ENCODE measurements around the gene SLTM. TPM values are rescaled to one million over a fixed set of nuclear protein-coding genes. Genes with fewer than 3 reads are reported as not detected.
A peak's percentile ranks its signal among the peaks of the same experiment; 100 is the strongest.

SLTM gene
- 131 and 134 TPM in 2 replicates for polyA plus RNA-seq (2013)

DNA sequence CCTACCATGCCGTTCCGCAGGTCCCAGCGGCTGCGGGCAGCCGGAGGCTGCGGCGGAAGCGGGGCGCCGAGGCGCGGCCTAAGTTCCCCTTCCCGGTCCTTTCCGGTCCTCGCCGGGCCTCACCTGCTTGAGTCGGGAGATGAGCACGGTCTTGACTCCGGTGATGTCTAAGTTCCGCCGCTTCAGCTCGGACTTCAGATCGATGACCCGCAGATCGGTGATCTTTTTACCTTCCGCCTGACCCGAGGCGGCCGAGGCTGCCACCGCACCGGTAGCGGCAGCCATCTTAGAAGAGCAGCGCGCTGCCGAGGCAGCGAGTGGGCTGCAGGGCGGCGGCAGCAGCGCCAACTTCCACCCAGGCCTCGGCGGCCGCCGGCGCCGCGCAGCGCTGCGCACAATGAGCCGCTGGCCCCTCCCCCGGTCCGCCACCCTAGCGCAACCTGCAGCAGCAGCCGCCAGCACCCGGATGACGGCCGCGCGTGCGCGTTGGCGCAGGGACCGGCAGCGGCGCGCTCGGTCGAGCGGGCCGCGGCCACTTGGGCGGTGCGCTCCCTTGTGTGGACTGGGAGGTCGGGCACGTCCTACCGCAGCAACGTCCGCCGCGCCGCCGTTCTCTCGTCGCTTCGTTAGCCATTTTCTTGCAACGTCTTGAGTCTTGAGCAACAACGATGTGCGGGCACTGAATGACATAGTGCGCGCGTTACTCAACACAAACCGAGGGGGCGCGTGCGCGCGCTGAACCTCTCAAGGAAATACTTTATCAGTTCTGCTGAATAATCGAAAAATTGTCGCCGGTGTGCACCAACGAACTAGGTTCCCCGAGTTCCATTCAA lies at the start of gene SLTM:
Gene SLTM, minus strand, starts transcription at position 399 of the 833 bp plus-strand sequence. Its CDS starts 114 bp downstream, at position 285.
- Histone ChIP-seq H2BK12ac (ENCODE audit: low read length) (no peak within 1 kb of the TSS), H3K27ac (ENCODE audit: low read depth, low read length) (peak within 1 kb of the TSS; percentile 98), H3K9me3 (ENCODE audit: insufficient read depth, low read depth, low read length) (no peaks in the 10 kb centered on the region), H3K79me2 (ENCODE audit: control insufficient read depth, insufficient read depth, low read length, poor library complexity) (peaks cover 14% of the 10 kb centered on the region), H3K14ac (ENCODE audit: low read length) (peak within 1 kb of the TSS; percentile 93), H3K27me3 (ENCODE audit: insufficient read depth, low read length) (no peaks in the 10 kb centered on the region), H3K18ac (ENCODE audit: low read length) (peak within 1 kb of the TSS; percentile 90), H3K4me3 (ENCODE audit: low read depth, low read length) (peak within 1 kb of the TSS; percentile 90), H4K12ac (ENCODE audit: low read depth, low read length) (peak within 1 kb of the TSS; percentile 73), H3K4me2 (ENCODE audit: low read length) (peak within 1 kb of the TSS; percentile 72), H2BK5ac (ENCODE audit: low read depth, low read length, poor library complexity) (peak within 1 kb of the TSS; percentile 95), H3K4me1 (ENCODE audit: control insufficient read depth in 1 of 2, insufficient read depth in 2 of 2, low read length in 2 of 2) (no peaks in the 10 kb centered on the region), H2BK120ac (ENCODE audit: insufficient read depth, low read length, poor library complexity) (peak within 1 kb of the TSS; percentile 59), H3K79me1 (ENCODE audit: low read length) (peaks cover 14% of the 10 kb centered on the region), H3K9ac (ENCODE audit: low read length) (peak within 1 kb of the TSS; percentile 85), H3K4ac (ENCODE audit: low read depth, low read length) (peak within 1 kb of the TSS; percentile 66), H2AFZ (ENCODE audit: insufficient read depth, low read length, poor library complexity) (peak within 1 kb of the TSS; percentile 89), H4K91ac (ENCODE audit: low read depth, low read length) (peak within 1 kb of the TSS; percentile 95), H4K8ac (ENCODE audit: low read depth, low read length) (peak within 1 kb of the TSS; percentile 84), H3K23ac (ENCODE audit: low read length) (no peak within 1 kb of the TSS), H2AK5ac (ENCODE audit: low read length) (peak within 1 kb of the TSS; percentile 55), H3K36me3 (ENCODE audit: control insufficient read depth in 1 of 2, insufficient read depth in 2 of 2, low read length in 2 of 2) (peaks cover 3 to 8% of the 10 kb centered on the region in 2 experiments)
- WGBS (ENCODE audit: extremely low coverage, insufficient coverage, insufficient read length), result no CpG with 5 or more reads among the region's 101 CpGs
- peak; percentile 96 to 98 for DNase-seq

DNA sequence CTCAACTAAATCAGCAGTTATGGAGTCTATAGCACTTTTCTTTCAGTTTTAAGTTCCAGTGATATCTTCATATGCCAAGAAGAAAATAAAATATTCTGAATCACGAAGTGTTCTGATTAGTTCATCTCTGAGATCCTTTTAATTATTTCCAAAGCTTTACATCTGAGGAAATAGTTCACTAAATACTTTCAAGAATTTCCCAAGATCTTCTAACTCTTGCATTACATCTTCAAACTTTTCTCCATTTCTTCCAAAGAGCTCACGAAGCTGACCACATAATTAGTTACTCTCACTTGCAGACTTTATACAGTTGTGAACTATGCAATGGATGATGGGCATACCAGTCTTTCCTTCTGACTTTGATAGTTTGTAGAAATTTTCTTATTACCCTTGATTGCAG lies 49.8 kb upstream of the SLTM start:
- Histone ChIP-seq H3K79me2 (ENCODE audit: control insufficient read depth, insufficient read depth, low read length, poor library complexity) (peaks cover 5% of the 10 kb centered on the region), H3K18ac (ENCODE audit: low read length) (no peak overlapping the region), H4K8ac (ENCODE audit: low read depth, low read length) (no peak overlapping the region), H3K4me2 (ENCODE audit: low read length) (no peak overlapping the region), H4K91ac (ENCODE audit: low read depth, low read length) (no peak overlapping the region), H2AFZ (ENCODE audit: insufficient read depth, low read length, poor library complexity) (no peak overlapping the region), H3K4ac (ENCODE audit: low read depth, low read length) (no peak overlapping the region), H3K4me3 (ENCODE audit: low read depth, low read length) (no peak overlapping the region), H3K27ac (ENCODE audit: low read depth, low read length) (no peak overlapping the region), H2AK5ac (ENCODE audit: low read length) (no peak overlapping the region), H2BK120ac (ENCODE audit: insufficient read depth, low read length, poor library complexity) (no peak overlapping the region), H3K27me3 (ENCODE audit: insufficient read depth, low read length) (no peaks in the 10 kb centered on the region), H4K12ac (ENCODE audit: low read depth, low read length) (no peak overlapping the region), H3K4me1 (ENCODE audit: control insufficient read depth in 1 of 2, insufficient read depth in 2 of 2, low read length in 2 of 2) (no peaks in the 10 kb centered on the region), H3K23ac (ENCODE audit: low read length) (no peak overlapping the region), H3K36me3 (ENCODE audit: control insufficient read depth in 1 of 2, insufficient read depth in 2 of 2, low read length in 2 of 2) (no peaks in the 10 kb centered on the region), H2BK5ac (ENCODE audit: low read depth, low read length, poor library complexity) (no peak overlapping the region), H3K79me1 (ENCODE audit: low read length) (peaks cover 9% of the 10 kb centered on the region), H3K14ac (ENCODE audit: low read length) (no peak overlapping the region), H3K9ac (ENCODE audit: low read length) (no peak overlapping the region), H3K9me3 (ENCODE audit: insufficient read depth, low read depth, low read length) (peaks cover 2% of the 10 kb centered on the region), H2BK12ac (ENCODE audit: low read length) (no peak overlapping the region)
- no CpG with 5 or more reads among the region's 2 CpGs for WGBS (ENCODE audit: extremely low coverage, insufficient coverage, insufficient read length)
- DNase-seq, result no peak

- H2BK120ac ChIP-seq (ENCODE audit: insufficient read depth, low read length, poor library complexity), result no peak overlapping the region
- H4K8ac ChIP-seq (ENCODE audit: low read depth, low read length), result no peak overlapping the region
- no peak overlapping the region for H3K4me2 ChIP-seq (ENCODE audit: low read length)
- no peak overlapping the region for H2AK5ac ChIP-seq (ENCODE audit: low read length)
- no peak overlapping the region for H3K14ac ChIP-seq (ENCODE audit: low read length)
- no peaks in the 10 kb centered on the region for H3K36me3 ChIP-seq (ENCODE audit: control insufficient read depth in 1 of 2, insufficient read depth in 2 of 2, low read length in 2 of 2)
- no peaks in the 10 kb centered on the region for H3K27me3 ChIP-seq (ENCODE audit: insufficient read depth, low read length)
- no CpG with 5 or more reads among the region's 6 CpGs for WGBS (ENCODE audit: extremely low coverage, insufficient coverage, insufficient read length)
- no peak overlapping the region for H3K4ac ChIP-seq (ENCODE audit: low read depth, low read length)
- no peaks in the 10 kb centered on the region for H3K79me2 ChIP-seq (ENCODE audit: control insufficient read depth, insufficient read depth, low read length, poor library complexity)
- no peak overlapping the region for H2BK5ac ChIP-seq (ENCODE audit: low read depth, low read length, poor library complexity)
- H3K4me1 ChIP-seq (ENCODE audit: control insufficient read depth in 1 of 2, insufficient read depth in 2 of 2, low read length in 2 of 2), result no peaks in the 10 kb centered on the region
- no peak overlapping the region for H3K18ac ChIP-seq (ENCODE audit: low read length)
- no peak overlapping the region for H2AFZ ChIP-seq (ENCODE audit: insufficient read depth, low read length, poor library complexity)
- no peak overlapping the region for H4K12ac ChIP-seq (ENCODE audit: low read depth, low read length)
- H3K4me3 ChIP-seq (ENCODE audit: low read depth, low read length), result no peak overlapping the region
- H4K91ac ChIP-seq (ENCODE audit: low read depth, low read length), result no peak overlapping the region
- no peak for DNase-seq
- no peak overlapping the region for H3K9ac ChIP-seq (ENCODE audit: low read length)
- H3K9me3 ChIP-seq (ENCODE audit: insufficient read depth, low read depth, low read length), result peaks cover 2% of the 10 kb centered on the region
- no peak overlapping the region for H3K23ac ChIP-seq (ENCODE audit: low read length)
- H3K79me1 ChIP-seq (ENCODE audit: low read length), result peaks cover 2% of the 10 kb centered on the region
- no peak overlapping the region for H2BK12ac ChIP-seq (ENCODE audit: low read length)
- no peak overlapping the region for H3K27ac ChIP-seq (ENCODE audit: low read depth, low read length)
Measured at GRCh38 chr15:58981808-58982475, 48.5 kb upstream of the SLTM start.

GRCh38 chr15:58980351-58980939 lies 47.0 kb upstream of the SLTM start:
- Histone ChIP-seq H2BK12ac (ENCODE audit: low read length) (no peak overlapping the region), H3K79me2 (ENCODE audit: control insufficient read depth, insufficient read depth, low read length, poor library complexity) (no peaks in the 10 kb centered on the region), H3K79me1 (ENCODE audit: low read length) (peaks cover 2% of the 10 kb centered on the region), H3K4ac (ENCODE audit: low read depth, low read length) (no peak overlapping the region), H3K23ac (ENCODE audit: low read length) (no peak overlapping the region), H3K4me1 (ENCODE audit: control insufficient read depth in 1 of 2, insufficient read depth in 2 of 2, low read length in 2 of 2) (no peaks in the 10 kb centered on the region), H3K27me3 (ENCODE audit: insufficient read depth, low read length) (no peaks in the 10 kb centered on the region), H3K14ac (ENCODE audit: low read length) (no peak overlapping the region), H3K27ac (ENCODE audit: low read depth, low read length) (no peak overlapping the region), H2BK5ac (ENCODE audit: low read depth, low read length, poor library complexity) (no peak overlapping the region), H4K12ac (ENCODE audit: low read depth, low read length) (no peak overlapping the region), H3K4me2 (ENCODE audit: low read length) (no peak overlapping the region), H2AK5ac (ENCODE audit: low read length) (no peak overlapping the region), H3K9me3 (ENCODE audit: insufficient read depth, low read depth, low read length) (peaks cover 2% of the 10 kb centered on the region), H3K36me3 (ENCODE audit: control insufficient read depth in 1 of 2, insufficient read depth in 2 of 2, low read length in 2 of 2) (no peaks in the 10 kb centered on the region), H4K8ac (ENCODE audit: low read depth, low read length) (no peak overlapping the region), H3K9ac (ENCODE audit: low read length) (no peak overlapping the region), H2BK120ac (ENCODE audit: insufficient read depth, low read length, poor library complexity) (no peak overlapping the region), H2AFZ (ENCODE audit: insufficient read depth, low read length, poor library complexity) (no peak overlapping the region), H3K18ac (ENCODE audit: low read length) (no peak overlapping the region), H4K91ac (ENCODE audit: low read depth, low read length) (no peak overlapping the region), H3K4me3 (ENCODE audit: low read depth, low read length) (no peak overlapping the region)
- peak in 1 of 2 donors; percentile 67 for DNase-seq
- whole genome bisulfite sequencing (ENCODE audit: extremely low coverage, insufficient coverage, insufficient read length), result no CpG with 5 or more reads among the region's 5 CpGs

All from trophoblast cell (in vitro differentiated cells and primary cell).